DLD1 (cell line): Measurements from ENCODE around the gene NATD1.
"Not testable (repeated sequence)": the region's sequence is repeated elsewhere in the genome, so short reads cannot be mapped to it uniquely, and the experiment has no call there.

ENCODE experiments used
- in situ Hi-C: cut with HindIII; loops from 2 replicates; pipeline ENCODE4 v1.10.0; 2017; ENCODE audit warnings: low sequenced_read_pairs

Gene NATD1

DNA sequence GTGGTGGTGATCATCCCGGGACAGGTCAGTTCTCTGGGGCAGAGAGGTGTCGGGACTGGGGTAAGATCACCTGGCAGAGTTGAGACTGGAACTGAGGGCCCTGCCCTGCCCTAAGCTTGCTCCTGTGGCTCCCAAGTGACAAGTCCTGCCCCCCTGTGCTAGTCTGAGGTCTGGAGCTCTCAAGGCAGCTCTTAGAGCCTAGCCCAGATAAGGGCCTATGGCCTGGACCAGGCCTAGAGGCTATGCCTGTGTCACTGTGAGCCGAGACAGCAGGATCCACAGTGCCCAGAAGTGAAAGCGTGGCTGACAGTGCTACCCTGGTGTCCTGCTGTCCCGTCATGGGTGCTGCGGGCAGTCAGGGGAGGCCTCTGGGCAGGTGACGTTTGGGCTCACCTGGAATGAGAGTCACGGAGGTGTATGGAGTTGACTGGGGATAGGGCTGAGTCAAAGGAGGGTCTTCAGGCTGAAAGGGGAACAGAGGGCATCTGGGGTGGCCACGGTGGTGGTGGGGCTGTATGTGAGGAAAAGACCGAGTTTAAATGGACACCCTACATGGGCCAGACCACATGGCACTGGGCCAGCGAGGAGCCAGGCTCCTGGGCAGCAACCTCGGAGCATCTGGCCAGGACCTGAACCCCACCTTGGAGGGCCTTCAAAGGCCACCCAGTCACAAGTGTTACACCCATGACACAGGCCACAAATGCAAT lies 5.5 kb downstream of the NATD1 start:
- in situ Hi-C loops, result no loop called here

DNA sequence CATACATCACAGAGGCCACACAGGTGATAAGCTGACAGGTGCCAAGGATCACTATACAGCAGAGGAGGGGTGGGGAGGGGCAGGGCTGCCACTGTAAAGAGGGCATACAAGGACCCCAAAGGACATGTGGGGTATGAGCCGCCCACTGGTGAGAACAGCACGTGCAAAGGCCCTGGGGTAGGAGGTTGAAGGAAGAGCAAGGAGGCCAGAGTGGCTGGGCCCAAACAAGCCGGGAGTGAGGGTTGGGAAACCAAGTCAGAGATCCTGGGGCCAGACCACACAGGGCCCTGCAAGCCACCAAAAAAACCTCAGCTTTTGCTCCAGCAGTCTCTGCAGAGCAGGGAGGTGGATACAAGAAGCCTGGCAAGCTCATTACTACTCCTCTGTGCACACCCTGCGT lies 6.5 kb downstream of the NATD1 start:
- in situ Hi-C loops, result no loop called here

GRCh38 chr17:21245639-21246084 lies 7.5 kb downstream of the NATD1 start:
- in situ Hi-C loops, result no loop called here

- in situ Hi-C loops, result no loop called here
Observed at GRCh38 chr17:21243516-21244303, 9.5 kb downstream of the NATD1 start.

DNA sequence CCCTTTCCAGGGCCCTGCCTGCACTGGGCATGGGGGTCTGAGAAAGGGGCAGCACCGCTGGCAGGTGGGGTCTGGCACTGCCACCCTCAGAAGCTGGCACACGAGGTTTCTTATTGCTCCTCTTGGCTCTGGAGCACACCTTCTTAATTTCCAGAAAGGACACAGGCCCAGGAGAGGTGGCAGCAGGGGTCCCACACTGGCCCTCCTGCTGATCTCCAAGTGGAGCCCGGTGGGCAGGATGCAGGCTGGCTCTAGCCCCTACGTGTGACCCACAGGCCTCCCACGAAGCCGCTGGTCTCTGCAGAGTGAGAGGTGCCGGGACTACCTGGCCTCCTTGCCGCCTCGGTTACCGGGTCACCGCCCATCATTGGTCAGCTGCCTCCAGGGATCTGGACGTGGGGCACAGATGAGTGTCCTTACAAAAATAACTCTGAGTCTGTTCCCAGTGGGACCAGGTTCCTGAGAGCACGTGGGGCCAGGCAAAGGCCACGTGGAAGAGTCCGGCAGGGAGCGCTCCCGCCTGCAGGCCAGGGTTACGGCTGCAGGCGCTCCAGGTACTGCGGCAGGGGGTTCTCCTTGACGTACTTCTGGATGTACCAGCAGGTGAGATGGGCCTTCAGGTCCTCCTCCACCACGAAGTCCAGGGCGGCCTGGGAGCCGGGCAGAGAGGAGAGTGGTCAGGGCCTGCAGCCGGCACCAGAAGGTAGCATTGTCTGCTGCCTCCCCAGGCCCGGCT lies 10.3 kb downstream of the NATD1 start:
- in situ Hi-C loops, result no loop called here

GRCh38 chr17:21242026-21242697 lies 11.0 kb downstream of the NATD1 start:
- in situ Hi-C loops, result no loop called here

GRCh38 chr17:21241564-21241963 lies 11.6 kb downstream of the NATD1 start:
- in situ Hi-C loops, result no loop called here

DNA sequence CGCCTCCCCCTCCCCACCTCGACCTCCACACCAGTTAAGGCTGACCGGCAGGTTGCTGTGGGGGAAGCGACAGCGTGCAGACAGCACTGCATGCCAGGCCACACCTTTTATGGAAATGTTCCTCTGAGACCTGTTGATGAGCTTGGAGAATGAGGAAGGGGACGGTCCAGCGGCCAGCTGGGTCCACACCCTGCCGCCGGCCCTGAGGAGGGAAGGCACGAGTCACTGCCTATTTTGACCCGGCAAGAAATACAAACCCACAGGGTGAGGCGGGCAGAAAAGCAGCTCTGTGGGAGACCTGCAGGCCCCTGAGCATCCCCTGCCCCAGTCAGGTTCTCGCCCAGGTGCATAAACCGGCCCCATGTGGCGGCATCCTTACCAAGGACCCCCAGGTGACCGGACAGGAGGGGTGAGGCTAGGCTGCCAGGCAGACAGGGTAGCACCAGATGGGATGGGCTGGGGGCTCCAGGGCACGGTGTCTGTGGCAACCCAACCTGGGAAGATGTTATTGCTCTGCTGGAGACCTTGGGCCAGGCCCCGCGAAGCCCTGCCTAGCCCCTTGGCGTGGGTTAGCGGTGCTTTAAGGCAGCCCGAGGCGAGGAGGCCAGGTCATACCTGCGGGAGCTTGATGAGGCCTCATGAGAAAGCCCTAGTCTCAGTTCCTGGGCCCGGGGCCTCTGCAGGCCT lies 12.7 kb downstream of the NATD1 start:
- in situ Hi-C loops, result no loop called here

DNA sequence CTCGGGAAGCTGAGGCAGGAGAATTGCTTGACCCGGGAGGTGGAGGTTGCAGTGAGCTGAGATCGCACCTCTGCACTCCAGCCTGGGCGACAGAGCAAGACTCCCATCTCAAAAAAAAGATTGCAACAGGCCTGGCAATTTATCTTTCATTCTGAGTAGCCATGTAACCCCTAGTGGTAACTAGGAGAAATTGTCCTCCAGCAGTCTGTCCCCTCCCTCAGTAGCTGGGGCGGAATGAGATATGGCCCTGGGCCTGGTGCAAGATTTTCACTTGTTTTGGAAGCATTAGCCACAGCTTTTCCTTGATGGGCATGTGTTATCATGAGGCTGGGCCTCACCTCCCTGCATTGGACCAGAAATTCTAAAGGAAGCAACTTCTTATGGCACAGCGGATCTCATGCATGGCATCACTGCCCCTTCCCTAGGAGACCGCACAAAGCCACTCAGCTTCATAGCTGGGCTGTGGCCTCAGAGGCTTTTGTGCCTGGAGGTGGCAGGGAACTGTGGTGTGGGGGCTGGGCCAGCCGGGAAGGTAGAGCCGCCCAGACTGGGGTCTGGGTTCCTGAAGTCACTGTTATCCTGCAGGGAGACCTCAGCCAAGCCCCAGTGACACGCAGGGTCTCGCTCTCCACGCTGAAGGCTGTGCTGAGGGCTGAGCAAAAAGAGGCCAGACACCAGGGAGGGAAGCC lies 13.4 kb downstream of the NATD1 start:
- in situ Hi-C loops, result no loop called here

- in situ Hi-C loops, result no loop called here
Observed at GRCh38 chr17:21235921-21236320, 17.3 kb downstream of the NATD1 start.

DNA sequence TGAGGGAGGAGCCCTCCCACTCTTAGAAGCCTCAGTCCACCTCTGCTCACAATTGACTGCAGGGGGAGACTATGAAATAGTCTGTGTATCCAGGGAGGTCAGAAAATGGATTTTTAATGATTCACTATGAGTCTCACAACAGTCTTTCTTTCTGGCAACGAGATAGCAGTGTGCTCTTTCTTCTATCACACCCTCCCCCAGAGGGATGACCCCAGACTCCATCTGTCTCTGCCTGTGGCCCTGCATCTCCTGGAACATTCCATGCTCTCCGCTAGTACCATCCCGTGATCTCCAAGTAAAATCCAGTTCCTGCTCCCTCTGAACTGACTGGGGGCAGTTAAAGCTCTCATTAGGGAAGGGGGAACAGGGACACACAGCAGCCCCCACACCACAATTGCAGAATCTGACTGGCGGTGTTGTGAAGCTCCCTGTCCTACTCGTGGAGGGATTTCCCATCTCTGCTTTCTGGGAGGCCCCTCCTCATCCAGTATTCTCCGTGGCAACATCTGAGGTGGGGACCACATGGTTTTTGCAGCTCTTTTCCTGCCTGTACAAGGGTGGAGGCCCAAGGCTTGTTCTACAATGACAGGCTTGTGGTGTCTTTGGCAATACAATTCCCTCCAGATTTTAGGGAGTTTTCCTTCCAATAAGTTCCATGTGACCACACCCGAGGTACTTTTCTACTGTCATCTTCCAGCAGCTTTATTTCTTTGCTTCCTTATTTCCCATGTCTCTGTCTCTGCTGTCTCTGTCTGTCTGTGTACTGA lies 19.4 kb downstream of the NATD1 start:
- in situ Hi-C loops, result no loop called here

DNA sequence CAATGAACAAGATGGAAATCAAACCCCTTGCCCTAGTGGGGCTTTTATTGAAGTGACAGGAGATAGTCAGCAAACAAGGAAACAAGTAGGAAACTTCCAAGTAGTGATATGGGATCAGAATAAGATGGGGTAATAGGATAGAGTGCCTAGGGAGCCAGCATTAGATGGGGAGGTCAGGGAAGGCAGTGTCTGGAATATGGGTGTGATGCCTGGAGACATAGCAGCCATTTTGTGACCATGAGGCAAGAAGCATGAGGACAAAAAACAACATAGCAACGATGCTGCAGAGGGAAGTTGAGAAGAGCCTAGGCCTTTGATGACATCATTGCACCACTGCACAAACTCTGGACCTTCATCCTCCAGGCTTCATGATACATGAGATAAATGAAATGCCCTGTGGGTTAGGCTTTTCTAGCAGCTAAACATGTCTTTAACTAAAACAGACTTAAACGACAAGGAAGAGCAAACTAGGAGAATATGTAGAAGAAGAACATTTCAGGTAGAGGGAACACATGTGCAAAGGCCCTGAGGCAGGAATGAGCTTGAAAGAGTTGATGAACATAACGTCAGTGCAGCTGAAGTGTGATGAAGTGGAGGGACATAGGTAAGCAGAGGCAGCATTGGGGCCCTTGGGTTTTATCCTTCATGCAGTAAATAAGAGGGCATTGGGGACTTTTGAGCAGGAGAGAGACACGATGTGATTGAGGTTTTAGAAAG lies 21.0 kb downstream of the NATD1 start:
- in situ Hi-C loops, result no loop called here

DNA sequence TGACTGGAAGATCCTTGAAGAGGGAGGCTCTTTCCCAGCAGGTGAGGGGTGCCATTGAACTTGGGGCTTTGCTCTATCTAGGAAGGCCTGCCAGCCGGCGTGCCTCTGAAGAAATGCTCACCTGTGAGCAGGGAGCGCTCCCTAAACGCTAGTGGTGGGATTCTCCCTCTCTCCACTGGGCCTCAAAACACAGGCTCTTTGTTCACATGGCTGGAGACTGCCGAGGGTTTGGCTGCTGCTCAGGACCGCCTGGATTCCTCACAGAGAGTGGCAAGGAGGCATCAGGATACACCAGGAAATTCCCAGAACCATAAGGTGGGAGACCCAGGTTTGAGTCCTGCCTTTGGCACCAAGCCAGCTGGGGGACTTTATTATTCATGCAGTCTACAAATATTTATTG lies 21.7 kb downstream of the NATD1 start:
- in situ Hi-C loops, result no loop called here

DNA sequence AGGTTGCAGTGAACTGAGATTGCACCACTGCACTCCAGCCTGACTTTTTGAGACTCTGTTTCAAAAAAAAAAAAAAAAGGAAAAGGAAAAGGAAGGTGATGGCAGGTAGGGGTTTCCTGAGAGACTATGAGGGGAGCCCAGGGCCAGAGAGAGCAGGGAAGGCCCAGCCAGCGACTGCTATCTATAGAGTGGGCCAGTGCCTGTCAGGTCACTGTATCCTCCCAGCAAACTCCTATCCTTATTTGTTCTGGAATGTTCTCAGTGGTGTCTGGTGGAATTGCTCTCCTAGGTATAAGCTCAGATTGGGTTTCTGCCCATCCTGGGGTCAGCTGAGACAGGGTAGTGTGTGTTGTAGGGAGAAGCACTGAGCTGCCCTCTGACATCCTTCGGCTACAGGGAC lies 24.4 kb downstream of the NATD1 start:
- in situ Hi-C loops, result no loop called here

- in situ Hi-C loops, result no loop called here
Observed at GRCh38 chr17:21228111-21228510, 25.1 kb downstream of the NATD1 start.

DNA sequence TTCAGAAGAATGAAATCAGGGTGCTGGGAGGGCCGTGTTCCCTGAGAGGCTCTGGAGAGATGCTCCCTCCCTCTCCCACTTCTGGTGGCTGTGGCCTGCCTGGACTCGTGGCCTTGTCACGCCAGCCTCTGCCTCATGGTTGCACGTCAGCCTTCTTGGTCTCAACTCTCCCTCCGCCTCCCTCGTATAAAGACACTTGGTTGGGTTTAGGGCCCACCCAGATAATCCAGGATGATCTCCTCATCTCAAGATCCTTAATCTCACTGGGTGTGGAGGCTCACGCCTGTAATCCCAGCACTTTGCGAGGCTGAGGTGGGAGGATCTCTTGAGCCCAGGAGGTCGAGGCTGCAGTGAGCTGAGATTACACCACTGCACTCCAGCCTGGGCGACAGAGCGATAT lies 25.9 kb downstream of the NATD1 start:
- in situ Hi-C loops, result not testable (repeated sequence)

- in situ Hi-C loops, result no loop called here
Observed at GRCh38 chr17:21223086-21223485, 30.1 kb downstream of the NATD1 start.

DNA sequence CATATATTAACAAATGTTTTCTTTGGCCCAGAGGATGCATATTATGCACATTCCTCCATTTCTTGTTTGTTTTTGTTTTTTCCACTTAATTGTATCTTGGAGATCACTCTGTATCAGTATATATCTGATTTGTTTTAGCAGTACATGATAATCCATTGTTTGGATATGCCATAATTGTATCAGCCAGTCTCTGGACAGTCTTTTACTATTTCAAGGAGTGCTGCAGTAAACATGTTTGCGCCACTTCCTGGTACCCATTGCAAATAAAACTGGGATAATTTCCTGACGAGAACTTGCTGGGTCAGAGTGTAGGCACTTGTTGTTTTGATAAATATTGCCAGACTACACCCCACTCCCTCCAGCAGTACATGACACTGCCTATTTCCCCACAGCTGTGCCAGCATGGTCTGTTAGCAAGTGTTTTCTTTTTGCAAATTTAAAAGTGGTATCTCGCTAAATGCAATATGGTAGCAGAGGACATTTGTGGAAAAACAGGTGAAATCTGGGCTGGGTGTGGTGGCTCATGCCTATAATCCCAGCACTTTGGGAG lies 34.3 kb downstream of the NATD1 start:
- in situ Hi-C loops, result no loop called here
